Heart right ventricle (tissue), 16 donors: Measurements from ENCODE around the gene ACVR1B. TPM values are rescaled to one million over a fixed set of nuclear protein-coding genes. Genes with fewer than 3 reads are reported as not detected.

Experiments
- ATAC-seq, 8 donors: fragments of 200-7000 bp; cut with Tn5 transposase; one replicate each; pipeline ENCODE4 v1.9.1; 2020; ENCODE audit warnings: mild to moderate bottlenecking in 8 of 8, moderate library complexity in 8 of 8, moderate number of reproducible peaks in 1 of 8
- DNase-seq, 2 donors: peaks; one replicate each; pipeline ENCODE4 v3.0.0-alpha.2; 2020
- H3K27ac ChIP-seq, 10 donors: fragments of 200-600 bp; sonication (generic) in 2 of 10; one replicate each; pipeline versions ENCODE4 v1.5.0 to v1.8.0; 2020 to 2022; ENCODE audit warnings: mild to moderate bottlenecking in 3 of 10
- H3K27me3 ChIP-seq, 7 donors: fragments of 200-600 bp; one replicate each; pipeline ENCODE4 v1.8.0; 2021 to 2022; ENCODE audit warnings: mild to moderate bottlenecking in 2 of 7
- H3K36me3 ChIP-seq, 9 donors: fragments of 200-600 bp; sonication (generic) in 1 of 9; one replicate each; pipeline versions ENCODE4 v1.5.0 to v1.8.0; 2020 to 2022; ENCODE audit warnings: mild to moderate bottlenecking in 2 of 9
- H3K4me1 ChIP-seq, 9 donors: fragments of 200-600 bp; sonication (generic) in 1 of 9; one replicate each; pipeline versions ENCODE4 v1.5.0 to v1.8.0; 2020 to 2022; ENCODE audit warnings: mild to moderate bottlenecking in 4 of 9
- H3K4me3 ChIP-seq, 10 donors: fragments of 200-600 bp; sonication (generic) in 2 of 10; one replicate each; pipeline versions ENCODE4 v1.5.0 to v1.8.0; 2020 to 2022; ENCODE audit warnings: mild to moderate bottlenecking in 7 of 10, moderate library complexity in 2 of 10
- H3K9me3 ChIP-seq, 11 donors: fragments of 200-600 bp in 10 of 11; sonication (generic) in 2 of 11; one replicate each; pipeline versions ENCODE4 v1.5.0 to v1.8.0; 2013 to 2022; ENCODE audit warnings: mild to moderate bottlenecking in 2 of 11, control low read depth in 1 of 11, moderate library complexity in 1 of 11
- CTCF ChIP-seq, 9 donors: fragments of 200-600 bp; sonication (generic) in 2 of 9; IDR thresholded peaks; one replicate each; pipeline versions ENCODE4 v1.5.0 to v1.8.0; 2021 to 2022; ENCODE audit warnings: antibody characterized with exemption in 9 of 9, mild to moderate bottlenecking in 5 of 9, moderate library complexity in 1 of 9
- WGBS, 2 donors: extraction: QIAGEN DNeasy Blood & Tissue Kit; methylation state at CpG; one replicate each; pipeline ENCODE4 v1.1.7; 2013; ENCODE audit warnings: inconsistent platforms in 1 of 2; 5-methylcytosine and 5-hydroxymethylcytosine counted together
- intact Hi-C, 10 donors: fragments of 100-400 bp; cut with DNase I; formaldehyde crosslinking; loops; one replicate each; pipeline versions ENCODE4 v1.11.1 to v1.14.2; 2022
- polyA plus RNA-seq, 2 donors: library from polyadenylated mRNA; stranded (reverse); fragments of 200-250 nt; gene quantifications; one replicate each; pipeline ENCODE4 v1.2.3, GENCODE V29; 2013
- total RNA-seq, 10 donors: library from RNA; stranded (reverse); fragmentation: NEBNext Ultra II Directional in 3 of 10; extraction: Animal tissue kit (Norgen Biotek cat#: 25700) in 3 of 10; gene quantifications; one replicate each; pipeline versions ENCODE4 v1.2.1 to v1.2.4, GENCODE V29; 2021 to 2023
- donor health status: Arrhythmogenic right ventricular cardiomyopathy.
- donor health status: ischemic (EF 13 %, LVEDD 7.1; RV severe dilation, severe dysfunction).
- donor health status: healthy with polysubstance abuse.
- donor health status: DM: no; HTN: yes; CAD: no.
- donor health status: DM: no; HTN: no; CAD: no.
- donor health status: ischemic (EF 25% LVEDD 6.9; RV normal size, moderate dysfunction).
- donor health status: ischemic (EF 25% LVEDD 5.7; RV mildly dilated, moderate dysfunction).
- donor health status: healthy.
- donor health status: DM: yes; HTN: yes; CAD: no.
- donor health status: Ischemic cardiomyopathy.
- donor health status: ischemic (EF 35%, LVEDD 5.7; RV mildly dilated, moderate dysfunction).
- donor health status: nonischemic (EF 11% LVEDD 7.7; RV severe dilation, severe dysfunction).
- donor health status: DM: yes; HTN: yes; CAD: no.
- donor health status: PGD.
- donor health status: ischemic (EF 29% LVEDD 5.4; RV normal size, mild dysfunction).
- donor health status: nonischemic (EF 23%, LVEDD 6.1; RV moderate dilation, normal function).

ACVR1B gene
- total and polyA plus RNA-seq, 12 donors: 5.8 to 15.5 (median 9.7) TPM

- intact Hi-C loops: no loop called here
- peak overlapping the region in 7 of 10 donors; percentile 28 to 98 (median 96) for H3K27ac ChIP-seq
- WGBS, 2 donors: 96% methylated on average over 8 of the region's 8 CpGs
- ATAC-seq: no peak
- H3K4me1 ChIP-seq: peaks cover 8 to 45% (median 34%) of the 10 kb centered on the region in 9 donors
- no peak for DNase-seq
- H3K4me3 ChIP-seq: no peak overlapping the region
- H3K27me3 ChIP-seq: peaks cover 0 to 16% (median 3%) of the 10 kb centered on the region in 7 donors
- peaks cover 0 to 59% (median 22%) of the 10 kb centered on the region in 9 donors for H3K36me3 ChIP-seq
- no peak for TF ChIP-seq CTCF (IDR thresholded peaks at IDR 0.05)
- H3K9me3 ChIP-seq: no peaks in the 10 kb centered on the region
Measured at GRCh38 chr12:52011602-52012214, 60.2 kb downstream of the ACVR1B start.

GRCh38 chr12:52013626-52014310, 62.3 kb downstream of the ACVR1B start:
- no peak for DNase-seq
- peaks cover 0 to 53% (median 22%) of the 10 kb centered on the region in 9 donors for H3K36me3 ChIP-seq
- intact Hi-C loops: no loop called here

GRCh38 chr12:52014567-52015530, 63.4 kb downstream of the ACVR1B start:
- H3K4me1 ChIP-seq: peaks cover 5 to 27% (median 17%) of the 10 kb centered on the region in 9 donors
- no peaks in the 10 kb centered on the region for H3K9me3 ChIP-seq
- H3K4me3 ChIP-seq: no peak overlapping the region
- intact Hi-C loops: no loop called here
- DNase-seq (no peak), ATAC-seq (no peak)
- peaks cover 0 to 4% (median 0%) of the 10 kb centered on the region in 7 donors for H3K27me3 ChIP-seq
- peaks cover 0 to 52% (median 22%) of the 10 kb centered on the region in 9 donors for H3K36me3 ChIP-seq
- 47 to 69% methylated on average over 48 to 93 of the region's 93 CpGs for WGBS, 2 donors
- no peak for TF ChIP-seq CTCF (IDR thresholded peaks at IDR 0.05)
- no peak overlapping the region for H3K27ac ChIP-seq

More at GRCh38 chr12:52013626-52014310, 62.3 kb downstream of the ACVR1B start:
- no peaks in the 10 kb centered on the region for H3K9me3 ChIP-seq
- no peak overlapping the region for H3K4me3 ChIP-seq
- H3K4me1 ChIP-seq: peaks cover 8 to 38% (median 27%) of the 10 kb centered on the region in 9 donors
- TF ChIP-seq CTCF (IDR thresholded peaks at IDR 0.05): no peak
- peaks cover 0 to 4% (median 0%) of the 10 kb centered on the region in 7 donors for H3K27me3 ChIP-seq
- WGBS, 2 donors: 91 to 94% methylated on average over 16 of the region's 16 CpGs
- ATAC-seq: no peak
- no peak overlapping the region for H3K27ac ChIP-seq

GRCh38 chr12:52015532-52016041, 64.1 kb downstream of the ACVR1B start:
- DNase-seq (no peak), ATAC-seq (peak in 4 of 8 donors; percentile 2 to 16 (median 11))
- Histone ChIP-seq H3K4me3 (no peak overlapping the region), H3K27ac (no peak overlapping the region), H3K36me3 (peaks cover 0 to 49% (median 22%) of the 10 kb centered on the region in 9 donors), H3K4me1 (peaks cover 5 to 22% (median 13%) of the 10 kb centered on the region in 9 donors), H3K27me3 (peaks cover 0 to 4% (median 0%) of the 10 kb centered on the region in 7 donors), H3K9me3 (no peaks in the 10 kb centered on the region)
- WGBS, 2 donors: 79 to 85% methylated on average over 10 of the region's 10 CpGs
- no peak for TF ChIP-seq CTCF (IDR thresholded peaks at IDR 0.05)
- intact Hi-C loops: no loop called here
